Esophagus muscularis mucosa (tissue), 3 donors: ENCODE data around the gene BOLA2.
"Not testable (repeated sequence)": the region's sequence is repeated elsewhere in the genome, so short reads cannot be mapped to it uniquely, and the experiment has no call there.

Experiments
- EP300 ChIP-seq: sonication (generic); formaldehyde crosslinking; IDR thresholded peaks from one replicate; pipeline ENCODE4 v1.6.1; 2017; ENCODE audit warnings: antibody characterized with exemption
- TF ChIP-seq, protein P1 (sequence below), 3 experiments: fragments of 200-600 bp in 2 of 3; fragments of 450-650 bp in 1 of 3; sonication (generic) in 2 of 3; IDR thresholded peaks; one replicate each; pipeline ENCODE4 v1.5.1; 2017 to 2019; ENCODE audit warnings: antibody characterized with exemption in 3 of 3, mild to moderate bottlenecking in 2 of 3, moderate library complexity in 1 of 3

DNA sequence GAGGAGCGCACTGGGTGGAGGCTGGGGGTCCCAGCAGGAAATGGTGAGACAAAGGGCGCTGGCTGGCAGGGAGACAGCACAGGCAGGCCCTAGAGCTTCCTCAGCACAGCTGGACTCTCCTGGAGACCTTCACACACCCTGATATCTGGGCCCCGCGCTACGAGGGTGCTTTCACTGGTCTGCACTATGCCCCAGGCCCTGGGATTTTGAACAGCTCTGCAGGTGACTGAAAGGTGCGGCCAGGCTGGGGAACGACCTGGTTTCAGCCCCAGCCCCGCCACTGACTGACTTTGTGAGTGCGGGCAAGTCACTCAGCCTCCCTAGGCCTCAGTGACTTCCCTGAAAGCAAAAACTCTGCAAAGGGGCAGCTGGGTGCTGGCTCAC, 6.5 kb upstream of the BOLA2 start:
- TF ChIP-seq, protein P1, sequence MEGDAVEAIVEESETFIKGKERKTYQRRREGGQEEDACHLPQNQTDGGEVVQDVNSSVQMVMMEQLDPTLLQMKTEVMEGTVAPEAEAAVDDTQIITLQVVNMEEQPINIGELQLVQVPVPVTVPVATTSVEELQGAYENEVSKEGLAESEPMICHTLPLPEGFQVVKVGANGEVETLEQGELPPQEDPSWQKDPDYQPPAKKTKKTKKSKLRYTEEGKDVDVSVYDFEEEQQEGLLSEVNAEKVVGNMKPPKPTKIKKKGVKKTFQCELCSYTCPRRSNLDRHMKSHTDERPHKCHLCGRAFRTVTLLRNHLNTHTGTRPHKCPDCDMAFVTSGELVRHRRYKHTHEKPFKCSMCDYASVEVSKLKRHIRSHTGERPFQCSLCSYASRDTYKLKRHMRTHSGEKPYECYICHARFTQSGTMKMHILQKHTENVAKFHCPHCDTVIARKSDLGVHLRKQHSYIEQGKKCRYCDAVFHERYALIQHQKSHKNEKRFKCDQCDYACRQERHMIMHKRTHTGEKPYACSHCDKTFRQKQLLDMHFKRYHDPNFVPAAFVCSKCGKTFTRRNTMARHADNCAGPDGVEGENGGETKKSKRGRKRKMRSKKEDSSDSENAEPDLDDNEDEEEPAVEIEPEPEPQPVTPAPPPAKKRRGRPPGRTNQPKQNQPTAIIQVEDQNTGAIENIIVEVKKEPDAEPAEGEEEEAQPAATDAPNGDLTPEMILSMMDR (IDR thresholded peaks at IDR 0.05): not testable (repeated sequence)
- TF ChIP-seq EP300: not testable (repeated sequence)
